ENCODE measurements around the gene CD80. TPM values are rescaled to one million over a fixed set of nuclear protein-coding genes. Genes with fewer than 3 reads are reported as not detected.

CD80 gene
- total RNA-seq, 1 donor = not detected

- TF ChIP-seq CTCF (IDR thresholded peaks at IDR 0.05; ENCODE audit: insufficient read depth, low read length) = no peak
- peak; percentile 46 for DNase-seq (ENCODE audit: low read depth)
- peak overlapping the region; percentile 94 for H3K4me3 ChIP-seq (ENCODE audit: low read depth, low read length)
Measured at GRCh38 chr3:119497820-119498185, 61.6 kb downstream of the CD80 start.

GRCh38 chr3:119494597-119494996, 64.8 kb downstream of the CD80 start:
- no peak overlapping the region for H3K4me3 ChIP-seq (ENCODE audit: low read depth, low read length)
- no peak for DNase-seq (ENCODE audit: low read depth)
- TF ChIP-seq CTCF (IDR thresholded peaks at IDR 0.05; ENCODE audit: insufficient read depth, low read length) = peak; percentile 12

- TF ChIP-seq CTCF (IDR thresholded peaks at IDR 0.05; ENCODE audit: insufficient read depth, low read length) = no peak
- H3K4me3 ChIP-seq (ENCODE audit: low read depth, low read length) = no peak overlapping the region
Measured at GRCh38 chr3:119492810-119493209, 66.6 kb downstream of the CD80 start.

GRCh38 chr3:119492128-119492527, 67.3 kb downstream of the CD80 start:
- TF ChIP-seq CTCF (IDR thresholded peaks at IDR 0.05; ENCODE audit: insufficient read depth, low read length) = no peak
- no peak for DNase-seq (ENCODE audit: low read depth)
- no peak overlapping the region for H3K4me3 ChIP-seq (ENCODE audit: low read depth, low read length)

More at GRCh38 chr3:119492810-119493209, 66.6 kb downstream of the CD80 start:
- no peak for DNase-seq (ENCODE audit: low read depth)

GRCh38 chr3:119490153-119490552, 69.3 kb downstream of the CD80 start:
- no peak for DNase-seq (ENCODE audit: low read depth)
- no peak overlapping the region for H3K4me3 ChIP-seq (ENCODE audit: low read depth, low read length)
- peak; percentile 3 for TF ChIP-seq CTCF (IDR thresholded peaks at IDR 0.05; ENCODE audit: insufficient read depth, low read length)

- no peak for DNase-seq (ENCODE audit: low read depth)
- no peak overlapping the region for H3K4me3 ChIP-seq (ENCODE audit: low read depth, low read length)
- no peak for TF ChIP-seq CTCF (IDR thresholded peaks at IDR 0.05; ENCODE audit: insufficient read depth, low read length)
Measured at GRCh38 chr3:119485563-119485962, 73.9 kb downstream of the CD80 start.

- DNase-seq (ENCODE audit: low read depth) = no peak
- no peak for TF ChIP-seq CTCF (IDR thresholded peaks at IDR 0.05; ENCODE audit: insufficient read depth, low read length)
- H3K4me3 ChIP-seq (ENCODE audit: low read depth, low read length) = no peak overlapping the region
Measured at GRCh38 chr3:119483101-119483500, 76.3 kb downstream of the CD80 start.

All from fibroblast of the aortic adventitia (primary cell).